Trophoblast cell (in vitro differentiated cells and primary cell): ENCODE measurements around the gene RADIL. TPM values are rescaled to one million over a fixed set of nuclear protein-coding genes. Genes with fewer than 3 reads are reported as not detected.
A peak's percentile ranks its signal among the peaks of the same experiment; 100 is the strongest.

Source experiments
- DNase-seq, 2 donors: peaks; one replicate each; pipeline ENCODE4 v3.0.0-alpha.2; 2016
- H2AFZ ChIP-seq: 2 replicates; pipeline ENCODE4 v1.6.1; 2013; ENCODE audit warnings: low read length, moderate library complexity, mild to moderate bottlenecking; ENCODE audit not compliant: insufficient read depth, poor library complexity
- H2AK5ac ChIP-seq: 2 replicates; pipeline ENCODE4 v1.6.1; 2013; ENCODE audit warnings: mild to moderate bottlenecking, low read length
- H2BK120ac ChIP-seq: 2 replicates; pipeline ENCODE4 v1.6.1; 2013; ENCODE audit warnings: low read length, mild to moderate bottlenecking, moderate library complexity; ENCODE audit not compliant: insufficient read depth, poor library complexity
- H2BK12ac ChIP-seq: 2 replicates; pipeline ENCODE4 v1.6.1; 2013; ENCODE audit warnings: mild to moderate bottlenecking, low read length, moderate library complexity
- H2BK5ac ChIP-seq: 2 replicates; pipeline ENCODE4 v1.6.1; 2013; ENCODE audit warnings: low read length, low read depth, moderate library complexity, mild to moderate bottlenecking; ENCODE audit not compliant: poor library complexity
- H3K14ac ChIP-seq: 2 replicates; pipeline ENCODE4 v1.6.1; 2013; ENCODE audit warnings: mild to moderate bottlenecking, low read length
- H3K18ac ChIP-seq: 2 replicates; pipeline ENCODE4 v1.6.1; 2013; ENCODE audit warnings: mild to moderate bottlenecking, low read length
- H3K23ac ChIP-seq: 2 replicates; pipeline ENCODE4 v1.6.1; 2013; ENCODE audit warnings: low read length
- H3K27ac ChIP-seq: 2 replicates; pipeline ENCODE4 v1.5.1; 2013; ENCODE audit warnings: low read depth, mild to moderate bottlenecking, inconsistent platforms, low read length, moderate library complexity
- H3K27me3 ChIP-seq: 2 replicates; pipeline ENCODE4 v1.6.1; 2013; ENCODE audit warnings: inconsistent platforms, mild to moderate bottlenecking, low read length, moderate library complexity; ENCODE audit not compliant: insufficient read depth
- H3K36me3 ChIP-seq, 2 experiments: 1 replicate in 1 of 2; 2 replicates in 1 of 2; pipeline ENCODE4 v1.6.1; 2013; ENCODE audit warnings: low read length in 2 of 2, mild to moderate bottlenecking in 2 of 2, moderate library complexity in 1 of 2; ENCODE audit not compliant: insufficient read depth in 2 of 2, control insufficient read depth in 1 of 2
- H3K4ac ChIP-seq: 2 replicates; pipeline ENCODE4 v1.6.1; 2013; ENCODE audit warnings: low read depth, mild to moderate bottlenecking, low read length, moderate library complexity
- H3K4me1 ChIP-seq, 2 experiments: 1 replicate in 1 of 2; 2 replicates in 1 of 2; pipeline ENCODE4 v1.6.1; 2013; ENCODE audit warnings: low read length in 2 of 2, mild to moderate bottlenecking in 2 of 2, moderate library complexity in 1 of 2; ENCODE audit not compliant: insufficient read depth in 2 of 2, control insufficient read depth in 1 of 2
- H3K4me2 ChIP-seq: 2 replicates; pipeline ENCODE4 v1.6.1; 2013; ENCODE audit warnings: inconsistent platforms, mild to moderate bottlenecking, low read length, moderate library complexity
- H3K4me3 ChIP-seq: 2 replicates; pipeline ENCODE4 v1.5.1; 2013; ENCODE audit warnings: mild to moderate bottlenecking, low read depth, low read length, inconsistent platforms
- H3K79me1 ChIP-seq: one replicate; pipeline ENCODE4 v1.6.1; 2013; ENCODE audit warnings: low read length
- H3K79me2 ChIP-seq: 2 replicates; pipeline ENCODE4 v1.6.1; 2013; ENCODE audit warnings: low read length, mild to moderate bottlenecking; ENCODE audit not compliant: control insufficient read depth, insufficient read depth, poor library complexity
- H3K9ac ChIP-seq: 2 replicates; pipeline ENCODE4 v1.6.1; 2013; ENCODE audit warnings: mild to moderate bottlenecking, low read length
- H3K9me3 ChIP-seq: 2 replicates; pipeline ENCODE4 v1.6.1; 2013; ENCODE audit warnings: low read depth, mild to moderate bottlenecking, control low read depth, inconsistent platforms, low read length; ENCODE audit not compliant: insufficient read depth
- H4K12ac ChIP-seq: 2 replicates; pipeline ENCODE4 v1.6.1; 2013; ENCODE audit warnings: low read depth, mild to moderate bottlenecking, low read length, moderate library complexity
- H4K8ac ChIP-seq: 2 replicates; pipeline ENCODE4 v1.6.1; 2013; ENCODE audit warnings: low read depth, mild to moderate bottlenecking, low read length, moderate library complexity
- H4K91ac ChIP-seq: one replicate; pipeline ENCODE4 v1.6.1; 2013; ENCODE audit warnings: low read depth, mild to moderate bottlenecking, low read length, moderate library complexity
- WGBS: extraction: QIAGEN DNeasy Blood & Tissue Kit; methylation state at CpG from one replicate; pipeline ENCODE4 v1.1.7; 2013; ENCODE audit warnings: missing lambda C conversion rate; ENCODE audit not compliant: insufficient read length, insufficient coverage; ENCODE audit errors: extremely low coverage; 5-methylcytosine and 5-hydroxymethylcytosine counted together
- polyA plus RNA-seq: library from polyadenylated mRNA; stranded (reverse); fragments of 200-250 nt; gene quantifications from 2 replicates; pipeline ENCODE4 v1.2.3, GENCODE V29; 2013

RADIL gene
- polyA plus RNA-seq, result 0.29 and 0.36 TPM in 2 replicates

- no peak within 1 kb of the TSS for H3K14ac ChIP-seq
Measured at GRCh38 chr7:4883372-4884144, at the start of gene RADIL. RADIL (minus strand) TSS chr7:4883716; CDS start chr7:4878139, 5,577 bp downstream.

GRCh38 chr7:4931943-4932342 lies 48.4 kb upstream of the RADIL start:
- Histone ChIP-seq H3K9ac (no peak overlapping the region), H3K27me3 (no peaks in the 10 kb centered on the region), H3K14ac (no peak overlapping the region)

More at GRCh38 chr7:4883372-4884144, at the start of gene RADIL:
- H2BK5ac ChIP-seq, result no peak within 1 kb of the TSS
- H3K79me1 ChIP-seq, result no peaks in the 10 kb centered on the region
- no peak within 1 kb of the TSS for H2AK5ac ChIP-seq
- H2BK120ac ChIP-seq, result peak within 1 kb of the TSS; percentile 12
- peaks cover 2% of the 10 kb centered on the region for H3K79me2 ChIP-seq
- H3K4me3 ChIP-seq, result peak within 1 kb of the TSS; percentile 64
- DNase-seq, result peak; percentile 69 to 85
- H3K9me3 ChIP-seq, result peaks cover 3% of the 10 kb centered on the region
- H4K8ac ChIP-seq, result peak within 1 kb of the TSS; percentile 29
- H3K27me3 ChIP-seq, result peaks cover 5% of the 10 kb centered on the region
- H3K9ac ChIP-seq, result peak within 1 kb of the TSS; percentile 37
- WGBS, result no CpG with 5 or more reads among the region's 72 CpGs
- no peak within 1 kb of the TSS for H4K12ac ChIP-seq
- H3K4ac ChIP-seq, result no peak within 1 kb of the TSS
- H3K27ac ChIP-seq, result no peak within 1 kb of the TSS
- H2AFZ ChIP-seq, result peak within 1 kb of the TSS; percentile 44
- H3K36me3 ChIP-seq, result no peaks in the 10 kb centered on the region
- peak within 1 kb of the TSS; percentile 35 for H3K23ac ChIP-seq
- H3K18ac ChIP-seq, result no peak within 1 kb of the TSS
- peaks cover 9 to 13% of the 10 kb centered on the region in 2 experiments for H3K4me1 ChIP-seq
- no peak within 1 kb of the TSS for H4K91ac ChIP-seq
- H3K4me2 ChIP-seq, result peak within 1 kb of the TSS; percentile 82
- no peak within 1 kb of the TSS for H2BK12ac ChIP-seq

DNA sequence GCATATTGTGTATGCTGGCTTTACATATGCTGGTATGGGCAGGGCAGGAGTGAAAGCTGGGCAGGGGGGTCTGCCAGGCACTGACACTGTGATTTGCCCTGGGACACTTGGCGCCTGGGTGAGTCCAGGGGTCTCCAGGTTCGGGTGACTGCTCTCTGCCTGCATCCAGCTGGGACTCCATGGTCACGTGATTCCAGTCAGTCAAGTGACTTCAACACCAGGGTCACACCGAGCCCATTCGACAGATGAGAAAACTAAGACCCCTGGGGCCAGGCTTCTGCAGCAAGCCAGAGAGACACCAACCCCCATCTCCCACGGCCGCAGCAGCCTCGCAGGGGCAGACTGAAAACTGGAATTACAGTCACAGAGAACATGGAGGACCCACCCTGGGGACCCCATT lies 45.5 kb upstream of the RADIL start:
- no peak overlapping the region for H3K4me2 ChIP-seq
- H4K91ac ChIP-seq, result no peak overlapping the region
- H3K14ac ChIP-seq, result no peak overlapping the region
- H3K79me2 ChIP-seq, result no peaks in the 10 kb centered on the region
- no peak overlapping the region for H2AK5ac ChIP-seq
- H3K18ac ChIP-seq, result no peak overlapping the region
- H2BK12ac ChIP-seq, result no peak overlapping the region
- no peak overlapping the region for H4K8ac ChIP-seq
- no peak overlapping the region for H2BK5ac ChIP-seq
- no peak for DNase-seq
- no peak overlapping the region for H2AFZ ChIP-seq
- H3K4me1 ChIP-seq, result no peaks in the 10 kb centered on the region
- no peak overlapping the region for H3K4ac ChIP-seq
- no peaks in the 10 kb centered on the region for H3K36me3 ChIP-seq
- no peaks in the 10 kb centered on the region for H3K27me3 ChIP-seq
- H3K9me3 ChIP-seq, result no peaks in the 10 kb centered on the region
- no peak overlapping the region for H3K9ac ChIP-seq
- no peak overlapping the region for H3K23ac ChIP-seq
- no peak overlapping the region for H3K4me3 ChIP-seq
- H4K12ac ChIP-seq, result no peak overlapping the region
- WGBS, result no CpG with 5 or more reads among the region's 8 CpGs
- no peak overlapping the region for H3K27ac ChIP-seq
- H3K79me1 ChIP-seq, result no peaks in the 10 kb centered on the region
- H2BK120ac ChIP-seq, result no peak overlapping the region

More at GRCh38 chr7:4931943-4932342, 48.4 kb upstream of the RADIL start:
- no peak overlapping the region for H3K4me3 ChIP-seq
- H3K79me1 ChIP-seq, result no peaks in the 10 kb centered on the region
- H3K18ac ChIP-seq, result no peak overlapping the region
- H4K91ac ChIP-seq, result no peak overlapping the region
- no peak overlapping the region for H4K8ac ChIP-seq
- no peaks in the 10 kb centered on the region for H3K4me1 ChIP-seq
- no peak overlapping the region for H3K27ac ChIP-seq
- WGBS, result no CpG with 5 or more reads among the region's 12 CpGs
- H3K79me2 ChIP-seq, result no peaks in the 10 kb centered on the region
- no peaks in the 10 kb centered on the region for H3K36me3 ChIP-seq
- H2BK12ac ChIP-seq, result no peak overlapping the region
- no peak overlapping the region for H4K12ac ChIP-seq
- H2AFZ ChIP-seq, result no peak overlapping the region
- no peak overlapping the region for H3K23ac ChIP-seq
- H2AK5ac ChIP-seq, result no peak overlapping the region
- H2BK5ac ChIP-seq, result no peak overlapping the region
- H2BK120ac ChIP-seq, result no peak overlapping the region
- H3K4me2 ChIP-seq, result no peak overlapping the region
- H3K9me3 ChIP-seq, result no peaks in the 10 kb centered on the region
- H3K4ac ChIP-seq, result no peak overlapping the region
- no peak for DNase-seq

DNA sequence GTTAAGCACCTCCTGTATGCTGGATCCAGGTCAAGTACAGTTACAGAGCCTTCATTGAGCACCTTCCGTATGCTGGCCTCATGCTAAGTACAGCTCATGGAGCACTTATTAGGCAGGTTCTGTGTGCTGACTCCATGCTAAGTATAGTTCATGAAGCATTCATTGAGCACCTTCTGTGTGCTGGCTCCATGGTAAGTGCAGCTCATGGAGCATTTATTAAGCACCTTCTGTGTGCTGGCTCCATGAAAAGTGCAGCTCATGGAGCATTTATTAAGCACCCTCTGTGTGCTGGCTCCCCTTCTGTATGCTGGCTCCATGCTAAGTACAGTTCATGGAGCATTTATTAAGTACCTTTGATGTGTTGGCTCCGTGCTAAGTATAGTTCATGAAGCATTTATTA lies 44.9 kb upstream of the RADIL start:
- H3K23ac ChIP-seq, result no peak overlapping the region
- no peak overlapping the region for H3K14ac ChIP-seq
- H2BK12ac ChIP-seq, result no peak overlapping the region
- no peak overlapping the region for H4K8ac ChIP-seq
- DNase-seq, result no peak
- no peaks in the 10 kb centered on the region for H3K27me3 ChIP-seq
- no peak overlapping the region for H3K18ac ChIP-seq
- no peak overlapping the region for H3K4ac ChIP-seq
- no peak overlapping the region for H3K4me3 ChIP-seq
- H2AFZ ChIP-seq, result no peak overlapping the region
- H3K9me3 ChIP-seq, result no peaks in the 10 kb centered on the region
- no peaks in the 10 kb centered on the region for H3K79me1 ChIP-seq
- WGBS, result no CpG with 5 or more reads among the region's 2 CpGs
- H3K79me2 ChIP-seq, result no peaks in the 10 kb centered on the region
- H2BK120ac ChIP-seq, result no peak overlapping the region
- no peak overlapping the region for H4K12ac ChIP-seq
- no peak overlapping the region for H2BK5ac ChIP-seq
- no peak overlapping the region for H2AK5ac ChIP-seq
- no peak overlapping the region for H4K91ac ChIP-seq
- no peak overlapping the region for H3K27ac ChIP-seq
- H3K9ac ChIP-seq, result no peak overlapping the region
- no peaks in the 10 kb centered on the region for H3K4me1 ChIP-seq
- H3K36me3 ChIP-seq, result no peaks in the 10 kb centered on the region
- no peak overlapping the region for H3K4me2 ChIP-seq
